Measurements from ENCODE around the gene PLEKHM2.

The PLEKHM2 gene

DNA sequence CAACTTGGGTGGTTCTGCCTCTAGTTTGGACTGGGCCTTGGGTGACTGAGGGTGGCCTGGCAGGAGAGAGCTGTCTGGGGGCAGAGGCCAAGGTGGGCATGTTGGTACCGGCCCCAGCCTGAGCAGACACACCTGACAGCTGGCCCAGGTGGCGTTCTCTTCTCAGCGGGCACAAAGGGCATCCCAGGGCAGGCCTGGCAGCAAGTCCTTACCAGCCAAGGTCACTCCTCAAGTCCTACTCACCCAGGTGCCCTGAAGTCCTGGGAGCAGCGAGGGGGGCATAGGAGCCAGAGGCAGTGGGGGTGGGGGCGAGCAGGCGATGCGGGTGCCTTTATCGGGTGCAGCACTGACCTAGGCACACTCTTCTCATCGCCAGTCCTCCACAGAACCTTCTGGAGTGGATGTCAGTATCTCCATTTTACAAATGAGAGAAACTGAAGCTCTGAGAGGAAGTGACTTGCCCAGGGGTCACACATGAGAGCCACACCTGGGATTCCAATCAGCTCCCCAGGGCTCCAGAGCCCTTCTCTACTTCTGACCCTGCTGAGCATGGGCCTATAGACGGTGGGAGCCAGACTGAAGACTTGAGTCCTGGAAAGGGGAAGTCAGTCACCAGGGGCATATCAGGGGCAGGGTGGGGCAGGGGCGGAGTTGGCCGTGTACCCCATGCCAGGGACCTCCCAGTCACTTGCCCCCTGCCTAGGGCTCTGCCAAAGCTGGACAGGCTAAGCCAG lies 51.4 kb downstream of the PLEKHM2 start:
- H3K36me3 ChIP-seq: peaks cover 39 to 52% (median 51%) of the 10 kb centered on the region in 3 donors
- H3K27ac ChIP-seq: peak overlapping the region; percentile 28 to 68
- no peak overlapping the region for H3K4me3 ChIP-seq
- TF ChIP-seq, protein P1, sequence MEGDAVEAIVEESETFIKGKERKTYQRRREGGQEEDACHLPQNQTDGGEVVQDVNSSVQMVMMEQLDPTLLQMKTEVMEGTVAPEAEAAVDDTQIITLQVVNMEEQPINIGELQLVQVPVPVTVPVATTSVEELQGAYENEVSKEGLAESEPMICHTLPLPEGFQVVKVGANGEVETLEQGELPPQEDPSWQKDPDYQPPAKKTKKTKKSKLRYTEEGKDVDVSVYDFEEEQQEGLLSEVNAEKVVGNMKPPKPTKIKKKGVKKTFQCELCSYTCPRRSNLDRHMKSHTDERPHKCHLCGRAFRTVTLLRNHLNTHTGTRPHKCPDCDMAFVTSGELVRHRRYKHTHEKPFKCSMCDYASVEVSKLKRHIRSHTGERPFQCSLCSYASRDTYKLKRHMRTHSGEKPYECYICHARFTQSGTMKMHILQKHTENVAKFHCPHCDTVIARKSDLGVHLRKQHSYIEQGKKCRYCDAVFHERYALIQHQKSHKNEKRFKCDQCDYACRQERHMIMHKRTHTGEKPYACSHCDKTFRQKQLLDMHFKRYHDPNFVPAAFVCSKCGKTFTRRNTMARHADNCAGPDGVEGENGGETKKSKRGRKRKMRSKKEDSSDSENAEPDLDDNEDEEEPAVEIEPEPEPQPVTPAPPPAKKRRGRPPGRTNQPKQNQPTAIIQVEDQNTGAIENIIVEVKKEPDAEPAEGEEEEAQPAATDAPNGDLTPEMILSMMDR (IDR thresholded peaks at IDR 0.05): no peak
- no peaks in the 10 kb centered on the region for H3K9me3 ChIP-seq
- intact Hi-C loops (cut with DNase I; ENCODE audit: low total_unique reads): no loop called here
- H3K27me3 ChIP-seq: no peaks in the 10 kb centered on the region
- H3K4me1 ChIP-seq: peaks cover 0 to 38% (median 19%) of the 10 kb centered on the region in 4 donors
- DNase-seq: peak in 1 of 2 donors; percentile 66

DNA sequence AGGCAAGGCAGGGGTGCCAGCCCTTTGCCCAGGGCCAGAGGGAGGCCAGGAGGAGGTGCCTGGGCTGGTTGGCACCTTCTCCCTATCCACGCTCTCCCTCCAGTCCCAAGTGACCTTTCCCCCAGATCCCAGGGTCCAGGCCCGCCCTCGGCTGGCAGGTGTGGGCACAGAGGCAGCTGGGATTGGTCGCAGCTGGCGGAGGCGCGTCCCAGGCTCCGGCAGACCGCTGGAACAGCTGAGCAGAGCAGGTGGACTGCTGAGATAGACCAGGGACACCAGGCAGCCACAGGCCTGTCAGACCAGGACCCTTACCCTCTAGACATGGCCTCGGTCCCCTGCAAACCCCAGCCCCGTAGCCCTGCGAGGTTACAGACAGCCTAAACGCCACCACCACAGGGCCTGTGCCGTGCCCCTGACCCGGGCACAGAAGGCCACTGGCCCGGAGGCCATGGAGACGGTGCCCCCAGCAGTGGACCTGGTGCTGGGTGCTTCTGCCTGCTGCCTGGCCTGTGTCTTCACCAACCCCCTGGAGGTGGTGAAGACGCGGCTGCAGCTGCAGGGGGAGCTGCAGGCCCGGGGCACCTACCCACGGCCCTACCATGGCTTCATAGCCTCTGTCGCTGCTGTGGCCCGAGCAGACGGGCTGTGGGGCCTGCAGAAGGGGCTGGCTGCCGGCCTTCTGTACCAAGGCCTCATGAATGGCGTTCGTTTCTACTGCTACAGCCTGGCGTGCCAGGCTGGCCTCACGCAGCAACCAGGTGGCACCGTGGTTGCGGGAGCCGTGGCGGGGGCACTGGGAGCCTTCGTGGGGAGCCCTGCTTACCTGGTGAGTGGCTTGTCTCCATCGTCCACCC lies 52.1 kb downstream of the PLEKHM2 start, which contains the start of gene SLC25A34:
TSS of gene SLC25A34 (plus strand) at position 221 of the 854 bp plus-strand sequence. CDS start at position 449, 228 bp downstream.
- peak within 1 kb of the TSS; percentile 28 to 68 for H3K27ac ChIP-seq
- DNase-seq: peak in 1 of 2 donors; percentile 72
- no peak within 1 kb of the TSS for H3K4me3 ChIP-seq
- H3K9me3 ChIP-seq: no peaks in the 10 kb centered on the region
- H3K36me3 ChIP-seq: peaks cover 31 to 44% (median 43%) of the 10 kb centered on the region in 3 donors
- intact Hi-C loops (cut with DNase I; ENCODE audit: low total_unique reads): no loop called here
- TF ChIP-seq, protein P1 (IDR thresholded peaks at IDR 0.05): peak in 1 of 2 experiments; percentile 22
- peaks cover 0 to 42% (median 24%) of the 10 kb centered on the region in 4 donors for H3K4me1 ChIP-seq
- H3K27me3 ChIP-seq: no peaks in the 10 kb centered on the region

DNA sequence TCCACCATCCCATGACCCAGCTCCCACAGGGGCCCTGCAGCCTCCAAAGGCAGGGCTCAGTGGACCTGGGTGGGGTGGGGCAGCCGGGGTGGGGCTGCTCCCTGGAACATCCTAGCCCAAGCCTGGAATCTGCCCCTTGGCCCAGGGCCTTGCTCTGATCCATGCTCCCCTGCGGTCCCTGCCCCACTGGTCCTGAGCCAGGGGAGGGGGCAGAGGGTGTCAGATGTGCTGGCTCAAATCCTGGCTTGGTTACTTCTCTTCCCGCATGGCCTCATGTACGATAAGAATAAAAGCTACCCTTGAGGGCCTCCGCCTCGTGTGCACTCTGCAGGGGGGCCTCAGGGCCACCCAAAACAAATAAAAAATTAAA lies 52.8 kb downstream of the PLEKHM2 start:
- intact Hi-C loops (cut with DNase I; ENCODE audit: low total_unique reads): no loop called here
- Histone ChIP-seq H3K27me3 (no peaks in the 10 kb centered on the region), H3K27ac (peak overlapping the region; percentile 28 to 68), H3K9me3 (no peaks in the 10 kb centered on the region), H3K4me1 (peaks cover 0 to 48% (median 28%) of the 10 kb centered on the region in 4 donors), H3K36me3 (peaks cover 25 to 38% (median 37%) of the 10 kb centered on the region in 3 donors), H3K4me3 (no peak overlapping the region)
- no peak for DNase-seq
- TF ChIP-seq, protein P1 (IDR thresholded peaks at IDR 0.05): no peak

DNA sequence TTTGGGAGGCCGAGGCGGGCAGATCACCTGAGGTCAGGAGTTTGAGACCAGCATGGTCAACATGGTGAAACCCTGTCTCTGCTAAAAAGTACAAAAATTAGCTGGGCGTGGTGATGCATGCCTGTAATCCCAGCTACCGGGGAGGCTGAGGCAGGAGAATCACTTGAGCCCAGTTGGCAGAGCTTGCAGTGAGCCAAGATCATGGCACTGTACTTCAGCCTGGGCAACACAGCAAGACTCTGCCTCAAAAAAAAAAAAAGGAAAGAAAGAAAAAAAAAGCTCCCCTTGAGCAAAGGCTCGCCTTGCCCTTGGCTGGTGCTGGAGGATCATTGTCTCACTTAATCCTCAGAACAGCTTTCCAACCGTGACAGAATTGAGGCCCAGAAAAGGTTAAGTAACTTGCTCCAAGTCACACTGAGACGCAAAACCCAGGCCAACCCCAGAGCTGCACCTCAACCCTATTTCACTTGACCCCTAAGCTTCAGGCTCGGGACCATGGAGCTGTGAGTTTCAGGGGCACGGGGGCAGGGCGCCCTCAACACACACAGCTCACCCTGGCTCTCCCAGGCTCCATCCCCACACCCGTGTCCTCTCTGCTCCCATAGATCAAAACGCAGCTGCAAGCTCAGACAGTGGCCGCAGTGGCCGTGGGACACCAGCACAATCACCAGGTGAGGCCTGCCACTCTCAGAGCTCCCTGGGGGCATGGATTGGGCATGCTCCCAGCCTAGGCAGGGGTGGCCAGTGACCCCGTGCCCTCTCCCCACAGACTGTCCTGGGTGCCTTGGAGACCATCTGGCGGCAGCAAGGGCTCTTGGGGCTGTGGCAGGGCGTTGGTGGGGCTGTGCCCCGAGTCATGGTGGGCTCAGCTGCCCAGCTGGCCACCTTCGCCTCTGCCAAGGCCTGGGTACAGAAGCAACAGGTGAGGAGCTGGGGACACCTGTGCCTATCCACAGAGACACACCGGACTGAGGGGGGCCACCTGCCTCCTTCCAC lies 53.5 kb downstream of the PLEKHM2 start:
- H3K36me3 ChIP-seq: peaks cover 18 to 30% (median 30%) of the 10 kb centered on the region in 3 donors
- peak overlapping the region; percentile 31 to 68 for H3K27ac ChIP-seq
- peaks cover 0 to 55% (median 34%) of the 10 kb centered on the region in 4 donors for H3K4me1 ChIP-seq
- intact Hi-C loops (cut with DNase I; ENCODE audit: low total_unique reads): no loop called here
- DNase-seq: peak in 1 of 2 donors; percentile 65
- no peaks in the 10 kb centered on the region for H3K9me3 ChIP-seq
- no peak overlapping the region for H3K4me3 ChIP-seq
- TF ChIP-seq, protein P1 (IDR thresholded peaks at IDR 0.05): no peak
- no peaks in the 10 kb centered on the region for H3K27me3 ChIP-seq
